Posterior cingulate gyrus (tissue), 11 donors: ENCODE data around the gene GULP1.
"Not testable (repeated sequence)": the region's sequence is repeated elsewhere in the genome, so short reads cannot be mapped to it uniquely, and the experiment has no call there.

Source experiments
- DNase-seq, 10 donors: peaks; one replicate each; pipeline versions ENCODE4 v3.0.0 to v3.0.0-alpha.2; 2020 to 2021; ENCODE audit warnings: mixed read lengths in 3 of 10
- intact Hi-C: fragments of 100-400 bp; cut with DNase I; formaldehyde crosslinking; loops from one replicate; pipeline ENCODE4 v1.15.1; 2023

Gene GULP1

DNA sequence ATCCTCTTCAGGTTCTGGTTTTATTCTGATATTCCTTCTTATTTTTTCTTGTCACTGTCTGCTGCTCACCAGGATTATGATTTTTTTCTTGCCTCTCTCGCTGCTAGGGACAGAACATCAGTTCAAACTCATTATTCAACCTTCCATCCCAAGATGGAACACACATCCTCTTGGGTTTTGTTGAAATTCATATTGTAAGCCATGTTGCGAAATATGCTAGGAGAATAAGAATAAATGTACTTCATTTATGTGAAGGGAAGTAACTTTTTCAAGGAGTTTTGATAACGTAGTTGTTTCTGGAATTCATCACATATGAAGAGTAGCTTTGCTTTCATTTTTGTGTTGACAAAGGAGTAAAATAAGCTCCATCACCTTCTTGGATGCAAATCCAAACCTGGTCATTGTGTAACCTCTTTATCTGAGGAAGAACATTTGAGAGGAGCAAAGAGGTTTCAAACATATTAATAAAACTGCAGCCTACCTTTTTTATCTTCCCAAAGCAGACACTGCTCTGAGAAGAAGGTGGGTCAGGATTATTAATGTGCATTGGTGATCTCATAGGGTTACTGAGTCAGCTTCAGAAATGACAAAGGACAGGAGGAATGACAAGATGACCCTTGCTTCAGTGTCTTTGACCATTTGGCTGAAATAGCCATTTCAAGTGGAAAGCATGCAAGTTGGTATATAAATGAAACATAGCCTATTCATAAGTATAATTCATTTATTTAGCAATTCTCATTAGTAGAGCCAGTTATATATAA is 280.0 kb downstream of the GULP1 start:
- intact Hi-C loops = no loop called here
- DNase-seq = no peak

DNA sequence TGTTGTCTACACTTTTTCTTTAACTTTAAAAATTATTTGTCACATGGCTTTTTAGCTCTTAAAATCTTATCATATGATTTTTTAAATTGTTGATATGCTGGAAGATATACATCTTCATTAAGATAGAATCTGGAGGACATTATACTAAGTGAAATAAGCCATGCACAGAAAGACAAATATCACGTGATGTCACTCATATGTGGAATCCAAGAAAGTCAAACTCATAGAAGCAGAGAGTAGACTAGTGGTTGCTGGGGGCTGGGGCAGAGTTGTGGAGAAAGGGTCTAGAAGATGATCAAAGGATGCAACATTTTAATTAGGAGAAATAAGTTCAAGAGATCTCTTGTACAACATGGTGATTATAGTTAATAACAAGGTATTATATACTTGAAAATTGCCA is 280.9 kb downstream of the GULP1 start:
- intact Hi-C loops = no loop called here
- no peak for DNase-seq

DNA sequence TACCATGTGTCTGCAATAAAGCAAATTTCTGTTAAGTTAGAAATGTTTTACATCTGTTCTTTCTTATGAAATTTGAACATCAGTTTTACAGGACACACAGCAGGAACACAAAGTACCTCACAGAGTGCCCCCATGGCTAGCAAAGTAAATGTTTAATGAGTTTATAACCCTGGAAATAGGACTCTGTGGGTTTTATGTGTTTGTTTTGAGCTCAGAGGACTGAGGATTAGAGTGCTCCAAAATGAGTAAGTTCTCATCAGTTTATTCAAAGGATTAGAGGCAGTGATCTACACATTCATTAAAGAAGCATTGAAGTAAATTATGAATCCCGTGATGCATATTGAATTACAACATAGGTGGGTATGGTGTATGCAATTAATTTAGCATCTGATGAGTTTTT is 281.8 kb downstream of the GULP1 start:
- intact Hi-C loops = no loop called here
- no peak for DNase-seq

DNA sequence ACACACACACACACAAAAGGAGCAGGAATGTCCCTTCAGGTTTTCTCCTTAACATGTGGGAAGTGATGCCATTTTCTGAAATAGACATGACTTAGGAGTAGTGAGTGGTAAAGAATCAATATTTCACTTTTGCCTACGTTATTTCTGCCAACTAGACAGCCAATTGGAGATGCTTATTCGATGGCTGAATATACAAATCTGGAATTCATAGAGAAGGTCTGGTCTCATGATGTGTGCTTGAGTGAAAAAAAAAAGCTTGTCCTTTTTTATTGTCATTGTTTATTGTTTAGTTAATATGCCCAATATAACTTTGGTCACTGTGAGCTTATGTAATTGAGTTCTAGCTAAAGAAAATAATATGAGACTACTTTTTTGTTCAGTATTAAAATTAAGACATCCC is 284.3 kb downstream of the GULP1 start:
- intact Hi-C loops = no loop called here
- no peak for DNase-seq

DNA sequence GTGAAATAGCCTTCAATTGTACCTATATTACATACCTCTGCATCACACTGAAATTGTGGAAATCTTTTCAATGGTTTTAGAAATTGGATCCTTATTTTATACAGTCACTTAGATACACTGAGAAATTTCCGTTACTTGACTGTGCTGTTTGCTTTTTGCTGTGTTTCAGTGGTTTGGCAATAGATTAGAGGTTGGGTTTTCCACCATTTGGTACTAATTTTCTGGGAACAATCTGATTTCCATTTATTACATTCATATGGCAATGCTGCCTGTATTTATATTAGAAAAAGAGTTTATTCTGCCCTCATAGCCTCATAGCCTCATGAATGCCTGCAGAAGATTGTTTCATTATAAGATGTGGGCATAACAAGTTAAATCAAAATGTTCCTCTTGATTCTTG is 285.0 kb downstream of the GULP1 start:
- intact Hi-C loops = no loop called here
- DNase-seq = no peak

DNA sequence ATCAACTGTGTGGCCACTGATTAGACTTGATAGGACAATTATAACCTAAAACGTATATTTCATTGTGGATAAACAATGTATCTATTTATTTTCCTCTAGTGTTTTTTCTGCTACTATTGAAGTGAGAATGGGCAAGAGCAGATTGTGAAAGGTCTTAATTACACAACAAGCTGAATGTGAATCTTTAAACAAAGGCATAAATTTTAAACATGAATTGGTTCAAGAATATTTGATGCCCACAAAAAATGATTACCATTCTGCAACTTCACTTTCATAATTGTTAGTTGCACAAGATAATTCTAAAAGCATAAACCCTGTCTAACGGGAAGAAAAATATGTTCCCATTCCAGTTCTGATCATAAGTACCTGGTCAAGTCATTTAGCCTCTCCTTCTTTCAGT is 285.6 kb downstream of the GULP1 start:
- DNase-seq = no peak

DNA sequence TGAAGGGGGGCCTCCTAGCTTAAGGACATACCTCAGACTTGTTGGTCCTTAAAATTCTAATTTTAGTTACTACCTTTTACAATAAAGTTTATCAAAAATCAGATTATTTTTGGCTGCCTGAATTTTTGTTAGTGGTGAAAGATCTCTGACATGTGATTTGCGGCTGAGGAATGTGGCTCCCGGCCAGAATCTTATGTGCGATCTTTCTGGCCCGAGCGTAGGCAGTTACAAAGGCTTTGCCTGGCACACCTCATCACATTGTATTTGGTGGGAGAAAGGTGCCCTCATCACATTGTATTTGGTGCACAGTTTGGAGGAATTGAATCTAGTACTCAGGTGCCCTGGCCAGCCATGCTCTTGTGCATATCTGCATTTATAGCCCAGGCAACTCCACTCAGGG is 289.1 kb downstream of the GULP1 start:
- peak in 1 of 10 donors; percentile 63 for DNase-seq
- intact Hi-C loops = no loop called here

More for the DNA sequence above, 285.6 kb downstream of the GULP1 start:
- intact Hi-C loops = no loop called here

DNA sequence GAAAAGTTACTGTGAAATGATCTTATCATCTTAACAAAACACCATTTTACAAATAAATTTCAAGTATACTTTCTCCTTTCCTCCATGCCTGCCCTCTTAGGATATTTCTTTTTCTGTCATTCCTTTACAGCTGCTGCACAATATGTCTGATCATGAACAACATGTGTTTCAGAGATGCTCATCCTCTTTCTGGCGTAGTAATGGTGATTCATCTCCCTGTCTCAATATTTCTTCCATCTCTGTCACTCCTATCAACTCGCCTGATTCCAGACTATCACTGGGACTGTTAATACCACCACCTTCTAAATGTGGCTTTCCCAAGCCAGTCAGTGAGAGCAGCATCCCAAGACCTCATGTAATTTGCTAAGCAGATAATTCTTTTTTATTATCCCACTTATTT is 290.5 kb downstream of the GULP1 start:
- intact Hi-C loops = no loop called here
- DNase-seq = no peak

DNA sequence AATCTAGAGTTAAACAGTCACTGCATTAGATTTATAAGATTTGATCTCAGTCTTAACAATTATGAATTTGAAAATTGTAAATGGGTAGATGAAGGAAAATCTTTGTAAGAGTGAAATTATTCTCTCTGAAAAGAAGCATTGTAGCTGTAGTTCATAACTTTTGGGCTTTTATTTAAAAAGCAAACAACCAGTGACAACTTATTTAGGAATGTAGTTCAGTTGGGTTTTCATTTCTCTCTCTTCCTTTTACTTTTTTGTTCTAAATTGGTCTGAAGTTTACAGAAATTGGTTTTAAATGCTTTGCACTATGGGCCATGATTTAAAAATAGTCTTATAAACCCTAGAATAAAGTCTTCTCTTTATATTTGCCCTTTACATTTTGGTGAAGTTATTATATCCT is 296.6 kb downstream of the GULP1 start:
- no peak for DNase-seq
- intact Hi-C loops = no loop called here

DNA sequence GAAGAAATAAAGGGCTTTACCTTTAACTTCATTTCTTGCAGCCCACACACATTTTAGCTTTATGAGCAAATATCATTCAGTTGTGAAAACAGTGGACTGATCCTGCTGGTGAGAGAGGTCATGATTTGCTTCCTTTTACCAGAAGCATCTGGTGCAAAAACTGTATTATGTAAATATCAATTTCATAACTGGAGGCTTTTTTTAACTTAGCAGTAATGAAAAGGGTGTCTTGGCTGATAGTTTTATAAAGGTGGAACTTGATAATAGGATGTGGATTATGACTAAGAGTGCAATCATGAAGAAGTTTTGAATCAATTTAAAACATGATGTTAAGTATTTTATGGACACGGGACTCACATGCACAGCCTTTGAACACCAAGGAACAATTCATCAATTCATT is 304.4 kb downstream of the GULP1 start:
- no peak for DNase-seq
- intact Hi-C loops = no loop called here

DNA sequence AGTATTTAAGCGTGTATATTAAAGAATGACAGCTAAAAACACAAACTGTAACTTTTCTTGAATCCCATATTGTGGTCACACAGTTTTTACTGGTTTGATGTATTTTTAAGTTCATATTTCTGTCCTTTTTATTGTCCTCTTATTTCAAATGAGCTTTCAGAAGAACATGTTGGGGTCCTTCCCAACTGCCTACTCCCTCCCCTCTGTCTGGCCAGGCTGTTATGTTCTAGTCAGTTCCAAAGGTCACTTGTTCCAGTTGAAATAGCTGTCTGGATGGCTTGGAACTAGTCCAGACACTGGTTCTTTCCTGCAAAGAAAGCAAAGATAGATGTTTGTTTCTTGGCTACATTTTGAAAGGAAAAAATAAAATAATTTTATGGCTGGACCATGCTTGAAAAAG is 306.9 kb downstream of the GULP1 start:
- intact Hi-C loops = no loop called here
- DNase-seq = no peak

DNA sequence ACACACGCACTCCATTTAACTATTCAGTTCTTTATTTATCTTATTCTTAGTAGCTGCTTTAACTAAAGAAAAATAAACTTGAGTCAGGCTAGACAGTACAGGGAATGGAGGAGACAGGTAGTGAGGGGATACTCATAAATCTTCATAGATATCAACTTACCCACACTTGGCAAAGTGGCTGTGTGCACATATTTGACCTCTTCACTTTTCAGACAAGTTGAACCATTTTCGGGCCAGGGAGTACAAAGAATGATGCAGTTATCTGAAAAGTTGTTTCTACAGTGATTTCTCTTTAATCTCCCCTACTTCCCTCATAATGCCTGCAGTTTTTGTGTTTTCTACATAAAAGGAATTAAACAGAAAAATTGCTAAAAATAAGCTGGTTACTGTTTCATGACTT is 307.5 kb downstream of the GULP1 start:
- DNase-seq = no peak
- intact Hi-C loops = no loop called here

DNA sequence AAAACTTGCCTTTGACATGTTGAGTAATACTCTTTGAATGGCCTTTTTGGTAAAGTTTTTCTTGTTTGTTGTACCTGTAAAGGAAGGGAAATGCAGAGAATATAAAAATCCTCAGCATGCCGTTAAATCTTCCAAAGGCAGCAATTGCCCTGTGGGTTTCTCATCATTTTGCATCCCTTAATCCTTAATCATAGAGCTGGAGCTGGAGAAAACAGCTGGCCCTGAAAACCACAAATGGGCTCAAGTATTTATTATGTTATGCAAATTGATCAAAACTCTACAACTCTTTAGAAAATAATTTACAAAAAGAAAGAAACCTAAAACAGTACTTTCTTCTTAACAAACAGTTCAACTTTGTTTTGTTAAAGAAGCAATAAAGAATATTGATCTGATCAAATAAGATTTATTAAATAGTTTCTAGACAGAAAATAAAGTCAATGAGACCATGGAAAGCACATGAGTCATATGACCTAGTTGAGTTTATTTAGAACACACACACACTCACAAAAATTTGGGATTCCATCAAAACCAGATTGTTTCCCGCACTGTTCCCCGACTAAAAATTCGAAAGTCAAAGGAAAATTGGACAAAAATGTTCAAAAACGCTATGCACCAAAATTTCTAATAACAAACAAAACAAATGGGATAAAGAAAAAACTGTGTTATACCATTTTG is 309.0 kb downstream of the GULP1 start:
- intact Hi-C loops = no loop called here
- no peak for DNase-seq

DNA sequence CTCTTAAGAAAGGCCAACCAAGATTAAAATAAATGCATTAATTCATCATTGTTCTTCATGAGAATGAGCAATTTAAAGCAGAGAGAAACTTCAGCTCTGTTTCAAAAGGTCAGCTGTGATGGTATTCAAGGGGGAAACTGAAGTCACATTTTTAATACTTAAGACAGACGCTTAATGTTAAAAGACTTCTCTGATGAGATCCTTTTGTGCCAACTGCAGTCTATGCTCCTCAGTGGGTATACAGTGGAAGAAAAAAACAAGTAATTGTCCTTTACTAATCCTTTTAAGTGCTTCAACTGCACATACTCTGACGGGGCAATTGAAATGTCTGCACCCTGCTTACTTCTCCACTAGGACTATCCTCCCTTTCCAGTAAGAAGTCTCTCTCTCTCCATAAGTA is 309.7 kb downstream of the GULP1 start:
- intact Hi-C loops = no loop called here
- DNase-seq = no peak

DNA sequence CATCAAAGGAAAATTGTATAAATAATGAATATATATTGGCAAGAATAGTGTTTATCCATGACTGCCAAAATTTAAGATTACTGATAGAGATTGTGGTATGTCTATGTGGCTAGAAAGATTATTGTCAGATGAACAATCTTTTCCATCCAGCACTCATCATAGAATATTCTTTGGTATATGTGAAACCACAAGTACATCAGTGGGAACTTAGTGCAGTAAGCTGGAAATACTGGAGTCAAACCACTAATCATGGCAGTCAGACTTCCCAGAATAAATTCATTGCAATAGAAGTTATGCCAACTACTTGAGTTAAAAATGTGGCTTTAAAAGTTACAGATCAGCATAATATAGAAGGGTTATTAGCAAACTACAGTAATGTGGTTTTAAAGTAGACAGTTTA is 310.3 kb downstream of the GULP1 start:
- intact Hi-C loops = no loop called here
- no peak for DNase-seq

DNA sequence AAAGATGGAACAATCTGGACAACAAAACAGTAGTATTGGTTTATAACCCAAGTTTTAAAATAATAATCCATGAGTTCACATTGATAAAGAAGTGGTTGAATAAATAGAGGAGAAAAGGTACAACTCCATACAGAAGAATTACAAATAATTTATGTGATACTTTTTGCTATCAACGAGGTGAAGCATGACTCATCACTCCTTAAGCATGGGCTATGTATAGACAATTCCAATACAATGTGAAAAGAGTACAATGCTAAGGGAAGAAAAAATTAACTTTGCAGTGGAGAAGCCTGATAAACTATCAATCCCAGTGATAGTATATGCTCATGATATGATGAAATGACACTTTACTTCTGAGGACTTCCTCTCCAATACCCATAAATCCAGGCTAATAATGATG is 312.9 kb downstream of the GULP1 start:
- intact Hi-C loops = no loop called here
- no peak for DNase-seq

DNA sequence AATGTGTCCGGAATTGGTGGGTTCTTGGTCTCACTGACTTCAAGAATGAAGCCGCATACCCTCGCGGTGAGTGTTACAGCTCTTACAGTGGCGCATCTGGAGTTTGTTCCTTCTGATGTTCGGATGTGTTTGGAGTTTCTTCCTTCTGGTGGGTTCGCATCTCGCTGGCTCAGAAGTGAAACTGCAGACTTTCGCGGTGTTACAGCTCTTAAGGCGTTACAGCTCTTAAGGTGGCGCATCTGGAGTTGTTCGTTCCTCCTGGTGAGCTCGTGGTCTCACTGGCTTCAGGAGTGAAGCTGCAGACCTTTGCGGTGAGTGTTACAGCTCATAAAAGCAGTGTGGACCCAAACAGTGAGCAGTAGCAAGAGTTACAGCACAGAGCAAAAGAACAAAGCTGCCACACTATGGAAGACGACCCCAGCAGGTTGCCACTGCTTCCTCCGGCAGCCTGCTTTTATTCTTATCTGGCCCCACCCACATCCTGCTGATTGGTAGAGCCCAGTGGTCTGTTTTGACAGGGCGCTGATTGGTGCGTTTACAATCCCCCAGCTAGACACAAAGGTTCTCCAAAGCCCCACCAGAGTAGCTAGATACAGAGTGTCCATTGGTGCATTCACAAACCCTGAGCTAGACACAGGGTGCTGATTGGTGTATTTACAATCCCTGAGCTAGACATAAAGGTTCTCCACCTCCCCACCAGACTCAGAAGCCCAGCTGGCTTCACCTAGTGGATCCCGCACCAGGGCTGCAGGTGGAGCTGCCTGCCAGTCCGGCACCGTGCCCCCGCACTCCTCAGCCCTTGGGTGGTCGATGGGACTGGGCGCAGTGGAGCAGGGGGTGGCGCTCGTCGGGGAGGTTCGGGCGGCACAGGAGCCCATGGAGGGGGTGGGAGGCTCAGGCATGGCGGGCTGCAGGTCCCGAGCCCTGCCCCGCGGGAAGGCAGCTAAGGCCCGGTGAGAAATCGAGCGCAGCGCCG is 314.2 kb downstream of the GULP1 start:
- DNase-seq = peak in 3 of 10 donors; percentile 59 to 73 (median 62)
- intact Hi-C loops = not testable (repeated sequence)

DNA sequence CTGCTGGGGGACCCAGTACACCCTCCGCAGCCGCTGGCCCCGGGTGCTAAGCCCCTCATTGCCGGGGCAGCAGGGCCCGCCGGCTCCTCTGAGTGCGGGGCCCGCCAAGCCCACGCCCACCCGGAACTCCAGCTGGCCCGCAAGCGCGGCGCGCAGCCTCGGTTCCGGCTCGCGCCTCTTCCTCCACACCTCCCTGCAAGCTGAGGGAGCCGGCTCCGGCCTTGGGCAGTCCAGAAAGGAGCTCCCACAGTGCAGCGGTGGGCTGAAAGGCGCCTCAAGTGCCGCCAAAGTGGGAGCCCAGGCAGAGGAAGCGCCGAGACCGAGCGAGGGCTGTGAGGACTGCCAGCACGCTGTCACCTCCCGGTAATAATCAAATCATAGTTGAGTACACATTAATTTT is 314.9 kb downstream of the GULP1 start:
- peak in 2 of 10 donors; percentile 64 to 71 for DNase-seq
- intact Hi-C loops = not testable (repeated sequence)

DNA sequence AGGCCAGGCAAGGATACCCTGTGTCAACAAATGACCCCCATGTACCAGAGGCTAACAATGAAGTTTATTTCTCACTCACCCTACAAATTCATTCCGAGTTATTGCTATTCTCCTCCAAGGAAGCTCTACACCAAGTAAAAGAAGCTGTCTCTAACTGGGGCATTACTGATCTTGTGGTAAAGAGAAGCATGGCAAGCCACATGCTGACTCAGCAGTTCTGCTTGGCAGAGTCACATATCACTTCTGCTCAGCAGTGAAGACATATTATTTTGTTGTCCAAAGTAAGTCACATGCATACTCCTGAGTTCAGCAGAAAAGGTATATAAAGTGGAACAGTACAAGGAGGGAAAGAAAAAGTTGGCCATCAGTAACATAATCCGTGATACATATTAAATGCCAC is 315.8 kb downstream of the GULP1 start:
- intact Hi-C loops = no loop called here
- DNase-seq = no peak

DNA sequence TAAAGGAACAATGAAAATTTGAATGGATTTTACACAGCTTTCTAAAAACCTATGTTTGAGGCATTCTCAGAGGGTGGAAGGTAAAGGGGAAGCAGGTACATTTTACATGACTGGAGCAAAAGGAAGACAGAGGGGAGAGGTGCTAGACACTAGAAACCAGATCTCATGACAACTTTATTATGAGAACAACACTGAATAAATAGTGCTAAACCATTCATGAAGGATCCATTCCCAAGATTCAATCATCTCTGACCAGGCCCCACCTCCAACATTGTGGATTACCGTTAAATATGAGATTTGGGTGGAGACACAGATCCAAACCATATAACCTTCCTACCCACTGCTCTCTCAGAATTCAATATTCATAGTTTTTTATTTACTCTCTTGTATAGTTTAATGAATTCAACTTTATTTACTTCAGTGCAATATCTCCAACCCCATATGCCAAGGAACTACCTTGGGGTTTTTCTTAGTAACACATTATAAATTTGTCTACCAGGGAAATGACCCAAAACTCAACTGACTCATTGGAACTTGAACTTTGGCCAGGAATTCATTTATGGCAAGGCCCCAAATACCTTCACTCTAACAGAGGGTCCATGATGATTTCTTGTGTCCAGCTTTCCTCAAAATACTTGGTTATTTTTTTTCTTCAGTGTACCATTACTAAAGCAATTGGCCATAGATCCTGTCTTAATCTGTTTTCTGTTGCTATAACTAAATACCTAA is 317.8 kb downstream of the GULP1 start:
- intact Hi-C loops = no loop called here
- DNase-seq = no peak

DNA sequence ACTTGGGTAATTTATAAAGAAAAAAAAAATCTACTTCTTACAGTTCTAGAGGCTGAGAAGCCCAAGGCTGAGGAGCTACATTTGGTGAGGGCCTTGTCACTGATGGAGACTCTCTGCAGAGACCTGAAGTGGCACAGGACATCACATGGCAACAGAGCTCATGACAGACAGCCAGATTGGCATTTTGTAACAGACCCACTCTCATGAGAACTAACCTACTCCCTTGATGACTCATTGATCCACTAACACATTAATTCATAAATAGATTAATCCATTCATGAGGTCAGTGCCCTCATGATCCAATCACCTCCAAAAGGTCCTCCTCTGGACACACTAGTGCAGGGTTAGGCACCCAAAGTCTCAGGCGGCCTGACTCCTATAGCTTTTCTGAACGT is 318.4 kb downstream of the GULP1 start:
- intact Hi-C loops = no loop called here

More for the DNA sequence above, 318.4 kb downstream of the GULP1 start:
- no peak for DNase-seq
